AG09319 (cell line): ENCODE results near the gene C22orf23.

Experiments
- DNase-seq: peaks from one replicate; pipeline ENCODE4 v3.0.0-alpha.2; 2010; ENCODE audit warnings: low read depth; ENCODE audit errors: extremely low read depth
- CTCF ChIP-seq: IDR thresholded peaks from 2 replicates; pipeline ENCODE4 v1.5.1; 2011; ENCODE audit warnings: low read depth, mild to moderate bottlenecking, inconsistent platforms, low read length, moderate library complexity

C22orf23 gene

GRCh38 chr22:37943825-37944198 lies 9.6 kb downstream of the C22orf23 start:
- DNase-seq: no peak
- TF ChIP-seq CTCF: no peak

- TF ChIP-seq CTCF: no peak
- no peak for DNase-seq
Measured at GRCh38 chr22:37943136-37943824, 10.1 kb downstream of the C22orf23 start.

GRCh38 chr22:37942133-37942532 lies 11.3 kb downstream of the C22orf23 start:
- DNase-seq: no peak
- no peak for TF ChIP-seq CTCF

GRCh38 chr22:37940698-37941376 lies 12.6 kb downstream of the C22orf23 start:
- DNase-seq: no peak
- TF ChIP-seq CTCF: no peak

GRCh38 chr22:37933711-37934376 lies 19.6 kb downstream of the C22orf23 start:
- DNase-seq: peak; percentile 64
- TF ChIP-seq CTCF: peak; percentile 99

- DNase-seq: no peak
- TF ChIP-seq CTCF: no peak
Measured at GRCh38 chr22:37932821-37933578, 20.4 kb downstream of the C22orf23 start.
